T follicular helper cell (primary cell): ENCODE data around the gene ARAP3.
"Not testable (repeated sequence)": the region's sequence is repeated elsewhere in the genome, so short reads cannot be mapped to it uniquely, and the experiment has no call there.

Source experiments
- DNase-seq: peaks from one replicate; pipeline ENCODE4 v3.0.0-alpha.2; 2020; ENCODE audit warnings: low read depth
- total RNA-seq, 2 experiments: gene quantifications; one replicate each; lab custom pipeline; 2026; lab: John Stamatoyannopoulos, UW

The ARAP3 gene
- 4.6 to 30.5 reads per million in 2 experiments for total RNA-seq

- no peak for DNase-seq
Measured at GRCh38 chr5:141681695-141682641, at the start of gene ARAP3. Gene ARAP3, minus strand, starts transcription at chr5:141682230. Its CDS starts 1,744 bp downstream, at chr5:141680486.

GRCh38 chr5:141729387-141730006, 47.5 kb upstream of the ARAP3 start:
- no peak for DNase-seq

- DNase-seq, result no peak
Measured at GRCh38 chr5:141725891-141726290, 43.9 kb upstream of the ARAP3 start.

GRCh38 chr5:141725174-141725573, 43.1 kb upstream of the ARAP3 start:
- DNase-seq, result not testable (repeated sequence)

GRCh38 chr5:141722266-141722665, 40.2 kb upstream of the ARAP3 start:
- DNase-seq, result no peak

GRCh38 chr5:141717043-141717442, 35.0 kb upstream of the ARAP3 start:
- no peak for DNase-seq

- no peak for DNase-seq
Measured at GRCh38 chr5:141716468-141716867, 34.4 kb upstream of the ARAP3 start.

- DNase-seq, result no peak
Measured at GRCh38 chr5:141716009-141716408, 34.0 kb upstream of the ARAP3 start.

GRCh38 chr5:141715346-141715905, 33.4 kb upstream of the ARAP3 start:
- DNase-seq, result no peak

GRCh38 chr5:141714542-141715310, 32.7 kb upstream of the ARAP3 start:
- no peak for DNase-seq

- DNase-seq, result no peak
Measured at GRCh38 chr5:141713616-141714309, 31.7 kb upstream of the ARAP3 start.

GRCh38 chr5:141711687-141712086, 29.7 kb upstream of the ARAP3 start:
- DNase-seq, result no peak

- DNase-seq, result no peak
Measured at GRCh38 chr5:141709699-141710267, 27.8 kb upstream of the ARAP3 start.

- no peak for DNase-seq
Measured at GRCh38 chr5:141708016-141708415, 26.0 kb upstream of the ARAP3 start.

- DNase-seq, result no peak
Measured at GRCh38 chr5:141707510-141707909, 25.5 kb upstream of the ARAP3 start.

- no peak for DNase-seq
Measured at GRCh38 chr5:141706121-141706520, 24.1 kb upstream of the ARAP3 start.

GRCh38 chr5:141705469-141705868, 23.4 kb upstream of the ARAP3 start:
- DNase-seq, result no peak

GRCh38 chr5:141704782-141705297, 22.8 kb upstream of the ARAP3 start:
- DNase-seq, result no peak

- no peak for DNase-seq
Measured at GRCh38 chr5:141703133-141703561, 21.1 kb upstream of the ARAP3 start.

GRCh38 chr5:141701360-141702119, 19.5 kb upstream of the ARAP3 start:
- no peak for DNase-seq
